Measurements from ENCODE around the gene APOA4. TPM values are rescaled to one million over a fixed set of nuclear protein-coding genes. Genes with fewer than 3 reads are reported as not detected.
A peak's percentile ranks its signal among the peaks of the same experiment; 100 is the strongest.

APOA4 gene
- total and polyA plus RNA-seq, 2 of the 13 experiments (the other 11 are each of a cell fraction or from before 2014, with no cell fraction given) = 3.8 to 7.2 TPM

DNA sequence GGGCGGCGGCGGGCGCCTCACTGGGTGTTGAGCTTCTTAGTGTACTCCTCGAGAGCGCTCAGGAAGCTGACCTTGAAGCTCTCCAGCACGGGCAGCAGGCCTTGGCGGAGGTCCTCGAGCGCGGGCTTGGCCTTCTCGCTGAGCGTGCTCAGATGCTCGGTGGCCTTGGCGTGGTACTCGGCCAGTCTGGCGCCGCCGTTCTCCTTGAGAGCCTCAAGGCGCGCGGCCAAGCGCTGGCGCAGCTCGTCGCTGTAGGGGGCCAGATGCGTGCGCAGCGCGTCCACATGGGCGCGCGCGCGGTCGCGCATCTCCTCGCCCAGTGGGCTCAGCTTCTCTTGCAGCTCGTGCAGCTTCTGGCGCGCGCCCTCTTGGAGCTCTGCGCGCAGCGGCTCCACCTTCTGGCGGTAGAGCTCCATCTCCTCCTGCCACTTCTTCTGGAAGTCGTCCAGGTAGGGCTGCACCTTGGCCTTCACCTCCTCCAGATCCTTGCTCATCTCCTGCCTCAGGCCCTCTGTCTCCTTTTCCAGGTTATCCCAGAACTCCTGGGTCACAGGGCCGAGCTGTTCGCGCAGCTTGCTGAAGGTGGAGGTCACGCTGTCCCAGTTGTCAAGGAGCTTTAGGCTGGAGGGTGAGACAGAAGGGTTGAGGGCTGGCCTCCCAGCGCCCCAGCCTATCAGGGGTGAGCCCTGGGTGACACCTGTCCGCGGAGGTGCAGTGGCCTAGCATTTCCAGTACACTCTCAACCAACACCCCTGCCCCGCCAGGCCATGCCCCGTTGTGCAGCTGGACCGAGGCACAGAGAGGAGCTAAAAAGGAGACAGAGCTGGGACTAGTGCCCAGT, 12.9 kb upstream of the APOA4 start (continued):
- TF ChIP-seq STAG1 (CRISPR knock-in tag; IDR thresholded peaks at IDR 0.05) = peak; percentile 74
- 0 out of 2 replicates have a peak, but pooled peaks have one; percentile 19 for TF ChIP-seq ZNF329 (CRISPR knock-in tag; IDR thresholded peaks at IDR 0.05; ENCODE audit: low read depth)
- no peak for TF ChIP-seq HNRNPUL1 (IDR thresholded peaks at IDR 0.05; ENCODE audit: low read depth, low read length)
- no peak for TF ChIP-seq ZNF549 (CRISPR knock-in tag; IDR thresholded peaks at IDR 0.05)
- TF ChIP-seq PHF20 (CRISPR knock-in tag; IDR thresholded peaks at IDR 0.05) = no peak; the same call in 1 of the 2 replicates
- peak; percentile 34; the same call in 1 of the 2 replicates for TF ChIP-seq ZNF709 (CRISPR knock-in tag; IDR thresholded peaks at IDR 0.05)
- no peak for TF ChIP-seq MED13 (CRISPR knock-in tag; IDR thresholded peaks at IDR 0.05)
- no peak; the same call in 1 of the 2 replicates for TF ChIP-seq FOXA3 (CRISPR knock-in tag; IDR thresholded peaks at IDR 0.05)
- 0 out of 2 replicates have a peak, but pooled peaks have one; percentile 13 for TF ChIP-seq ZNF350 (CRISPR knock-in tag; IDR thresholded peaks at IDR 0.05; ENCODE audit: borderline replicate concordance, low read depth)
- TF ChIP-seq ZSCAN25 (CRISPR knock-in tag; IDR thresholded peaks at IDR 0.05) = peak; percentile 5
- no peak for TF ChIP-seq ZNF205 (CRISPR knock-in tag; IDR thresholded peaks at IDR 0.05)
- no peak for TF ChIP-seq ZNF292 (CRISPR knock-in tag; IDR thresholded peaks at IDR 0.05; ENCODE audit: borderline replicate concordance, low read depth)
- TF ChIP-seq, protein P1, sequence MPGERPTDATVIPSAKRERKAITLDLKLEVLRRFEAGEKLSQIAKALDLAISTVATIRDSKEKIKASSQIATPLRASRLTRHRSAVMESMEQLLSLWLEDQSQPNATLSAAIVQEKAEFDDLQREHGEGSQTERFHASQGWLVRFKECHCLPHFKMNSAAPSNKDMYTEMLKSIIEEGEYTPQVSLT (CRISPR knock-in tag; IDR thresholded peaks at IDR 0.05; ENCODE audit: borderline replicate concordance, low read depth) = no peak
- peak; percentile 24; the same call in 1 of the 2 replicates for TF ChIP-seq MEF2D (CRISPR knock-in tag; IDR thresholded peaks at IDR 0.05)
- peak; percentile 63; the same call in 1 of the 2 replicates for TF ChIP-seq PITX1 (CRISPR knock-in tag; IDR thresholded peaks at IDR 0.05)
- TF ChIP-seq SP5 (CRISPR knock-in tag; IDR thresholded peaks at IDR 0.05; ENCODE audit: borderline replicate concordance, low read depth) = 0 out of 2 replicates have a peak, but pooled peaks have one; percentile 17

All from HepG2 (cell line).